Nephron progenitor cell (in vitro differentiated cells): ENCODE results near the gene LRBA.

Experiments
- DNase-seq: peaks from one replicate; pipeline ENCODE4 v3.0.0; 2021
- H3K27ac Mint-ChIP-seq: 2 replicates; pipeline ENCODE4 v1.8.0; 2021; ENCODE audit warnings: mild to moderate bottlenecking, moderate library complexity, mixed read lengths
- H3K27me3 Mint-ChIP-seq: 2 replicates; pipeline ENCODE4 v1.8.0; 2021; ENCODE audit warnings: mild to moderate bottlenecking, low read depth, mixed read lengths; ENCODE audit not compliant: poor library complexity
- H3K36me3 Mint-ChIP-seq: 2 replicates; pipeline ENCODE4 v1.8.0; 2021; ENCODE audit warnings: low read depth, mixed read lengths
- H3K4me1 Mint-ChIP-seq: 2 replicates; pipeline ENCODE4 v1.8.0; 2021; ENCODE audit warnings: mixed read lengths
- H3K4me3 Mint-ChIP-seq: 2 replicates; pipeline ENCODE4 v1.8.0; 2021; ENCODE audit warnings: mild to moderate bottlenecking, moderate library complexity, mixed read lengths
- H3K9me3 Mint-ChIP-seq: 2 replicates; pipeline ENCODE4 v1.8.0; 2021; ENCODE audit warnings: mild to moderate bottlenecking, moderate library complexity, mixed read lengths
- CTCF ChIP-seq: fragments of 200-600 bp; sonication (generic); IDR thresholded peaks from 2 replicates; pipeline ENCODE4 v1.5.0; 2021; ENCODE audit warnings: antibody characterized with exemption

LRBA gene

GRCh38 chr4:150256225-150256620 is 758.9 kb downstream of the LRBA start:
- peaks cover 36% of the 10 kb centered on the region for H3K36me3 Mint-ChIP-seq
- H3K9me3 Mint-ChIP-seq = peaks cover 9% of the 10 kb centered on the region
- no peak overlapping the region for H3K4me3 Mint-ChIP-seq
- H3K4me1 Mint-ChIP-seq = peaks cover 73% of the 10 kb centered on the region
- no peak for TF ChIP-seq CTCF
- H3K27me3 Mint-ChIP-seq = peaks cover 17% of the 10 kb centered on the region
- no peak for DNase-seq
- H3K27ac Mint-ChIP-seq = peak overlapping the region; percentile 57

- Mint-ChIP-seq H3K36me3 (peaks cover 32% of the 10 kb centered on the region), H3K4me3 (no peak overlapping the region), H3K4me1 (peaks cover 70% of the 10 kb centered on the region), H3K27ac (no peak overlapping the region), H3K9me3 (peaks cover 9% of the 10 kb centered on the region), H3K27me3 (peaks cover 17% of the 10 kb centered on the region)
- no peak for TF ChIP-seq CTCF
- DNase-seq = no peak
These were observed 759.4 kb downstream of the LRBA start for GRCh38 chr4:150255610-150256224.

GRCh38 chr4:150253965-150254630 is 761.0 kb downstream of the LRBA start:
- H3K9me3 Mint-ChIP-seq = peaks cover 9% of the 10 kb centered on the region
- H3K27me3 Mint-ChIP-seq = peaks cover 20% of the 10 kb centered on the region
- H3K27ac Mint-ChIP-seq = no peak overlapping the region
- DNase-seq = no peak
- TF ChIP-seq CTCF = no peak
- peaks cover 64% of the 10 kb centered on the region for H3K4me1 Mint-ChIP-seq
- H3K36me3 Mint-ChIP-seq = peaks cover 24% of the 10 kb centered on the region
- H3K4me3 Mint-ChIP-seq = no peak overlapping the region

- H3K27ac Mint-ChIP-seq = no peak overlapping the region
- peaks cover 24% of the 10 kb centered on the region for H3K36me3 Mint-ChIP-seq
- peaks cover 20% of the 10 kb centered on the region for H3K27me3 Mint-ChIP-seq
- no peak for DNase-seq
- H3K4me1 Mint-ChIP-seq = peaks cover 64% of the 10 kb centered on the region
- no peak overlapping the region for H3K4me3 Mint-ChIP-seq
- no peak for TF ChIP-seq CTCF
- H3K9me3 Mint-ChIP-seq = peaks cover 9% of the 10 kb centered on the region
These were observed 761.7 kb downstream of the LRBA start for GRCh38 chr4:150253416-150253815.

GRCh38 chr4:150252741-150253140 is 762.3 kb downstream of the LRBA start:
- Mint-ChIP-seq H3K27me3 (peaks cover 20% of the 10 kb centered on the region), H3K36me3 (peaks cover 24% of the 10 kb centered on the region), H3K9me3 (peaks cover 9% of the 10 kb centered on the region), H3K27ac (peak overlapping the region; percentile 43), H3K4me1 (peaks cover 63% of the 10 kb centered on the region), H3K4me3 (no peak overlapping the region)
- no peak for DNase-seq
- no peak for TF ChIP-seq CTCF

- Mint-ChIP-seq H3K4me3 (no peak overlapping the region), H3K27ac (peak overlapping the region; percentile 92)
These were observed 762.8 kb downstream of the LRBA start for GRCh38 chr4:150252306-150252705.

More at GRCh38 chr4:150252306-150252705, 762.8 kb downstream of the LRBA start:
- Mint-ChIP-seq H3K9me3 (peaks cover 9% of the 10 kb centered on the region), H3K4me1 (peaks cover 63% of the 10 kb centered on the region), H3K36me3 (peaks cover 24% of the 10 kb centered on the region), H3K27me3 (peaks cover 19% of the 10 kb centered on the region)
- no peak for TF ChIP-seq CTCF
- DNase-seq = no peak
